Gastroesophageal sphincter (tissue), 3 donors: Measurements from ENCODE around the gene GATAD2A.

Experiments
- POLR2A ChIP-seq, 2 donors: fragments of 450-650 bp; IDR thresholded peaks; one replicate each; pipeline ENCODE4 v1.6.1; 2017; ENCODE audit warnings: antibody characterized with exemption in 2 of 2, mild to moderate bottlenecking in 2 of 2, moderate library complexity in 1 of 2
- TF ChIP-seq, protein P1 (sequence below), 4 experiments: fragments of 200-600 bp in 2 of 4; fragments of 450-650 bp in 2 of 4; sonication (generic) in 1 of 4; IDR thresholded peaks; one replicate each; pipeline ENCODE4 v1.5.1; 2017 to 2019; ENCODE audit warnings: antibody characterized with exemption in 4 of 4, mild to moderate bottlenecking in 2 of 4, moderate library complexity in 2 of 4

- TF ChIP-seq, protein P1, sequence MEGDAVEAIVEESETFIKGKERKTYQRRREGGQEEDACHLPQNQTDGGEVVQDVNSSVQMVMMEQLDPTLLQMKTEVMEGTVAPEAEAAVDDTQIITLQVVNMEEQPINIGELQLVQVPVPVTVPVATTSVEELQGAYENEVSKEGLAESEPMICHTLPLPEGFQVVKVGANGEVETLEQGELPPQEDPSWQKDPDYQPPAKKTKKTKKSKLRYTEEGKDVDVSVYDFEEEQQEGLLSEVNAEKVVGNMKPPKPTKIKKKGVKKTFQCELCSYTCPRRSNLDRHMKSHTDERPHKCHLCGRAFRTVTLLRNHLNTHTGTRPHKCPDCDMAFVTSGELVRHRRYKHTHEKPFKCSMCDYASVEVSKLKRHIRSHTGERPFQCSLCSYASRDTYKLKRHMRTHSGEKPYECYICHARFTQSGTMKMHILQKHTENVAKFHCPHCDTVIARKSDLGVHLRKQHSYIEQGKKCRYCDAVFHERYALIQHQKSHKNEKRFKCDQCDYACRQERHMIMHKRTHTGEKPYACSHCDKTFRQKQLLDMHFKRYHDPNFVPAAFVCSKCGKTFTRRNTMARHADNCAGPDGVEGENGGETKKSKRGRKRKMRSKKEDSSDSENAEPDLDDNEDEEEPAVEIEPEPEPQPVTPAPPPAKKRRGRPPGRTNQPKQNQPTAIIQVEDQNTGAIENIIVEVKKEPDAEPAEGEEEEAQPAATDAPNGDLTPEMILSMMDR (IDR thresholded peaks at IDR 0.05) = peak in 2 of 4 experiments; percentile 27 to 44
- peak; percentile 58 to 70 for TF ChIP-seq POLR2A (IDR thresholded peaks at IDR 0.05)
Measured at GRCh38 chr19:19385131-19385895, 20.2 kb upstream of the GATAD2A start.
